GM18861 (cell line): Measurements from ENCODE around the gene SOWAHA.
"Not testable (repeated sequence)": the region's sequence is repeated elsewhere in the genome, so short reads cannot be mapped to it uniquely, and the experiment has no call there.

Experiments
- ATAC-seq: cut with Tn5 transposase; IDR thresholded peaks from one replicate; pipeline ENCODE4 v1.9.1; 2021; ENCODE audit not compliant: unreplicated experiment

SOWAHA gene

GRCh38 chr5:132806804-132807162 lies 6.3 kb upstream of the SOWAHA start:
- ATAC-seq: not testable (repeated sequence)

- no peak for ATAC-seq
Measured at GRCh38 chr5:132807163-132807838, 5.8 kb upstream of the SOWAHA start.

- ATAC-seq: no peak
Measured at GRCh38 chr5:132808448-132808847, 4.7 kb upstream of the SOWAHA start.

GRCh38 chr5:132808866-132809265 lies 4.2 kb upstream of the SOWAHA start:
- ATAC-seq: no peak

- ATAC-seq: no peak
Measured at GRCh38 chr5:132810605-132811004, 2.5 kb upstream of the SOWAHA start.

- no peak for ATAC-seq
Measured at GRCh38 chr5:132812123-132812765, 858 bp upstream of the SOWAHA start.

- no peak for ATAC-seq
Measured at GRCh38 chr5:132813599-132814502, 749 bp downstream of the SOWAHA start.

GRCh38 chr5:132814503-132815294 lies 1.6 kb downstream of the SOWAHA start:
- no peak for ATAC-seq

- no peak for ATAC-seq
Measured at GRCh38 chr5:132815454-132815853, 2.4 kb downstream of the SOWAHA start.

GRCh38 chr5:132816083-132816482 lies 3.0 kb downstream of the SOWAHA start:
- no peak for ATAC-seq

- no peak for ATAC-seq
Measured at GRCh38 chr5:132816554-132816953, 3.5 kb downstream of the SOWAHA start.

- no peak for ATAC-seq
Measured at GRCh38 chr5:132817011-132817410, 3.9 kb downstream of the SOWAHA start.

GRCh38 chr5:132819468-132819867 lies 6.4 kb downstream of the SOWAHA start:
- no peak for ATAC-seq

GRCh38 chr5:132820162-132820754 lies 7.2 kb downstream of the SOWAHA start:
- peak; percentile 71 for ATAC-seq

GRCh38 chr5:132821350-132821749 lies 8.2 kb downstream of the SOWAHA start:
- ATAC-seq: no peak

GRCh38 chr5:132821791-132822190 lies 8.7 kb downstream of the SOWAHA start:
- no peak for ATAC-seq

GRCh38 chr5:132822650-132823480 lies 9.8 kb downstream of the SOWAHA start:
- no peak for ATAC-seq

GRCh38 chr5:132823481-132824050 lies 10.5 kb downstream of the SOWAHA start:
- ATAC-seq: no peak

- ATAC-seq: no peak
Measured at GRCh38 chr5:132824426-132824825, 11.3 kb downstream of the SOWAHA start.
